Stimulated activated naive CD8-positive, alpha-beta T cell treated with anti-CD3 and anti-CD28 coated beads, Interleukin-15, Interleukin-2, amounts not matched to agents 100 U/mL and 50 U/mL, for 24 hours (primary cell): ENCODE data around the gene MAGI1.

Experiments
- ATAC-seq: fragments of 150-1000 bp; cut with Tn5 transposase; one replicate; pipeline ENCODE4 v1.10.0; 2021
- DNase-seq: peaks from one replicate; pipeline ENCODE4 v3.0.0; 2021

Gene MAGI1

GRCh38 chr3:65831733-65832425 lies 206.8 kb downstream of the MAGI1 start:
- no peak for ATAC-seq
- no peak for DNase-seq

GRCh38 chr3:65830948-65831732 lies 207.6 kb downstream of the MAGI1 start:
- DNase-seq: no peak
- ATAC-seq: no peak

GRCh38 chr3:65829228-65829627 lies 209.5 kb downstream of the MAGI1 start:
- DNase-seq: no peak
- ATAC-seq: no peak

- ATAC-seq (no peak), DNase-seq (no peak)
Measured at GRCh38 chr3:65828706-65829105, 210.0 kb downstream of the MAGI1 start.

- DNase-seq (no peak), ATAC-seq (no peak)
Measured at GRCh38 chr3:65827076-65827475, 211.6 kb downstream of the MAGI1 start.

- DNase-seq: no peak
- no peak for ATAC-seq
Measured at GRCh38 chr3:65824166-65824565, 214.6 kb downstream of the MAGI1 start.

GRCh38 chr3:65820600-65820999 lies 218.1 kb downstream of the MAGI1 start:
- ATAC-seq (no peak), DNase-seq (no peak)

GRCh38 chr3:65819896-65820295 lies 218.8 kb downstream of the MAGI1 start:
- no peak for ATAC-seq
- no peak for DNase-seq

GRCh38 chr3:65817553-65818126 lies 221.1 kb downstream of the MAGI1 start:
- no peak for ATAC-seq
- DNase-seq: no peak

GRCh38 chr3:65816208-65816607 lies 222.5 kb downstream of the MAGI1 start:
- ATAC-seq: no peak
- DNase-seq: no peak

GRCh38 chr3:65814845-65815578 lies 223.7 kb downstream of the MAGI1 start:
- no peak for ATAC-seq
- no peak for DNase-seq

GRCh38 chr3:65811892-65812291 lies 226.8 kb downstream of the MAGI1 start:
- no peak for ATAC-seq
- DNase-seq: no peak

- ATAC-seq: no peak
- no peak for DNase-seq
Measured at GRCh38 chr3:65811086-65811761, 227.5 kb downstream of the MAGI1 start.

- ATAC-seq (no peak), DNase-seq (no peak)
Measured at GRCh38 chr3:65810302-65810701, 228.4 kb downstream of the MAGI1 start.

GRCh38 chr3:65809641-65810150 lies 229.0 kb downstream of the MAGI1 start:
- ATAC-seq: no peak
- DNase-seq: no peak

- ATAC-seq (no peak), DNase-seq (no peak)
Measured at GRCh38 chr3:65808824-65809223, 229.9 kb downstream of the MAGI1 start.

GRCh38 chr3:65808407-65808806 lies 230.3 kb downstream of the MAGI1 start:
- ATAC-seq: no peak
- DNase-seq: no peak

GRCh38 chr3:65807225-65807624 lies 231.5 kb downstream of the MAGI1 start:
- DNase-seq (no peak), ATAC-seq (no peak)

GRCh38 chr3:65806600-65806999 lies 232.1 kb downstream of the MAGI1 start:
- DNase-seq (no peak), ATAC-seq (no peak)

GRCh38 chr3:65796676-65797075 lies 242.0 kb downstream of the MAGI1 start:
- ATAC-seq: no peak

GRCh38 chr3:65795166-65795565 lies 243.6 kb downstream of the MAGI1 start:
- ATAC-seq: no peak
- no peak for DNase-seq

More at GRCh38 chr3:65796676-65797075, 242.0 kb downstream of the MAGI1 start:
- no peak for DNase-seq
